ENCODE data around the gene CCNQ. TPM values are rescaled to one million over a fixed set of nuclear protein-coding genes. Genes with fewer than 3 reads are reported as not detected.

CCNQ gene
- polyA plus RNA-seq, 1 of the 3 experiments (the other 2 are of a cell fraction), result 45.3 TPM

- peak; percentile 80 for TF ChIP-seq RAD21 (IDR thresholded peaks at IDR 0.05; ENCODE audit: low read length)
- no peak for TF ChIP-seq GATA2 (CRISPR knock-in tag; IDR thresholded peaks at IDR 0.05)
- TF ChIP-seq CTCF (IDR thresholded peaks at IDR 0.05), result peak; percentile 77
- TF ChIP-seq CHD2 (IDR thresholded peaks at IDR 0.05; ENCODE audit: low read length, partially characterized antibody), result no peak
- TF ChIP-seq SMC3 (IDR thresholded peaks at IDR 0.05; ENCODE audit: low read depth, low read length), result peak; percentile 79
- Histone ChIP-seq H3K4me3 (ENCODE audit: low read depth in 2 of 2, low read length in 1 of 2) (no peak overlapping the region), H3K4me2 (no peak overlapping the region), H3K4me1 (ENCODE audit: control insufficient read depth in 1 of 2, insufficient read depth in 2 of 2, low read depth in 1 of 2, low read length in 1 of 2) (no peaks in the 10 kb centered on the region), H3K36me3 (replicated peaks in 1 of 2; ENCODE audit: control insufficient read depth in 1 of 2, insufficient read depth in 2 of 2, low read length in 1 of 2) (no peaks in the 10 kb centered on the region), H3K79me2 (ENCODE audit: insufficient read depth) (no peaks in the 10 kb centered on the region), H4K20me1 (ENCODE audit: insufficient read depth) (no peaks in the 10 kb centered on the region), H3F3A (replicated peaks; ENCODE audit: insufficient read depth) (no peaks in the 10 kb centered on the region), H3K9me3 (no peaks in the 10 kb centered on the region), H3K9ac (no peak overlapping the region), H3K27ac (ENCODE audit: low read depth in 2 of 2, low read length in 1 of 2) (no peak overlapping the region), H3K9me2 (no peaks in the 10 kb centered on the region), H2AFZ (ENCODE audit: low read depth) (no peak overlapping the region), H3K27me3 (ENCODE audit: insufficient read depth) (peaks cover 74% of the 10 kb centered on the region)
- 26% methylated on average over 12 of the region's 17 CpGs for WGBS (ENCODE audit: low lambda C conversion rate)
- CTCF ChIA-PET, result interaction anchor here (0.6 to 7.9 kb wide), 36 partner anchors 9 to 522 kb away, joined by 3 to 92 read pairs (median 5); no protein-coding TSS in a partner anchor
- DNase-seq, result peak; percentile 85
- POLR2A ChIA-PET, result interaction anchor here (0.6 to 1.3 kb wide), 3 partner anchors 38 to 130 kb away, joined by 3 read pairs; no protein-coding TSS in a partner anchor
Observed at GRCh38 chrX:153554519-153555167, 44.3 kb downstream of the CCNQ start.

GRCh38 chrX:153551135-153551534, 47.8 kb downstream of the CCNQ start:
- Histone ChIP-seq H3K9ac (no peak overlapping the region), H3K27ac (ENCODE audit: low read depth in 2 of 2, low read length in 1 of 2) (no peak overlapping the region), H3K4me2 (no peak overlapping the region), H2AFZ (ENCODE audit: low read depth) (no peak overlapping the region), H3K9me2 (no peaks in the 10 kb centered on the region), H3K27me3 (ENCODE audit: insufficient read depth) (peaks cover 52% of the 10 kb centered on the region), H3K4me3 (ENCODE audit: low read depth in 2 of 2, low read length in 1 of 2) (no peak overlapping the region), H4K20me1 (ENCODE audit: insufficient read depth) (no peaks in the 10 kb centered on the region), H3K4me1 (ENCODE audit: control insufficient read depth in 1 of 2, insufficient read depth in 2 of 2, low read depth in 1 of 2, low read length in 1 of 2) (no peaks in the 10 kb centered on the region), H3K79me2 (ENCODE audit: insufficient read depth) (no peaks in the 10 kb centered on the region), H3K9me3 (no peaks in the 10 kb centered on the region), H3F3A (replicated peaks; ENCODE audit: insufficient read depth) (no peaks in the 10 kb centered on the region), H3K36me3 (replicated peaks in 1 of 2; ENCODE audit: control insufficient read depth in 1 of 2, insufficient read depth in 2 of 2, low read length in 1 of 2) (no peaks in the 10 kb centered on the region)
- 42% methylated on average over 5 of the region's 5 CpGs for WGBS (ENCODE audit: low lambda C conversion rate)
- TF ChIP-seq NFIC (IDR thresholded peaks at IDR 0.05; ENCODE audit: borderline replicate concordance), result no peak
- no peak for TF ChIP-seq ELF1 (IDR thresholded peaks at IDR 0.05)
- no peak for TF ChIP-seq SMC3 (IDR thresholded peaks at IDR 0.05; ENCODE audit: low read depth, low read length)
- TF ChIP-seq USF1 (IDR thresholded peaks at IDR 0.05; ENCODE audit: borderline replicate concordance, low read depth), result no peak
- no peak for TF ChIP-seq USF2 (IDR thresholded peaks at IDR 0.05; ENCODE audit: borderline replicate concordance, low read depth, low read length)
- TF ChIP-seq RCOR1 (IDR thresholded peaks at IDR 0.05; ENCODE audit: low read length), result no peak
- no peak for TF ChIP-seq CTCF (IDR thresholded peaks at IDR 0.05)
- TF ChIP-seq REST (IDR thresholded peaks at IDR 0.05; ENCODE audit: low read depth, low read length), result no peak
- TF ChIP-seq MEF2A (IDR thresholded peaks at IDR 0.05; ENCODE audit: borderline replicate concordance, low read depth), result no peak
- TF ChIP-seq SIN3A (IDR thresholded peaks at IDR 0.05; ENCODE audit: borderline replicate concordance, low read depth, low read length), result no peak
- no peak for TF ChIP-seq TEAD4 (IDR thresholded peaks at IDR 0.05; ENCODE audit: borderline replicate concordance, insufficient read depth)
- no peak for TF ChIP-seq YY1 (IDR thresholded peaks at IDR 0.05; ENCODE audit: low read depth)
- ChIA-PET CTCF (interaction anchor here (1.1 to 7.9 kb wide), 4 partner anchors 12 to 117 kb away, joined by 3 to 92 read pairs (median 4); no protein-coding TSS in a partner anchor), POLR2A (no interaction called here)
- no peak for DNase-seq
